Activated CD4-positive, alpha-beta T cell treated with anti-CD3 and anti-CD28 coated beads, Interleukin-2, amount 50 U/mL, for 4 hours (primary cell): Measurements from ENCODE around the gene R3HDM4.

Source experiments
- DNase-seq, 2 experiments: peaks; one replicate each; pipeline ENCODE4 v3.0.0-alpha.2; 2020

The R3HDM4 gene

GRCh38 chr19:929891-930258, 16.9 kb upstream of the R3HDM4 start:
- DNase-seq = no peak

GRCh38 chr19:929203-929890, 16.3 kb upstream of the R3HDM4 start:
- DNase-seq = no peak

GRCh38 chr19:928471-929202, 15.6 kb upstream of the R3HDM4 start:
- DNase-seq = no peak

- DNase-seq = no peak
These were observed 14.9 kb upstream of the R3HDM4 start for GRCh38 chr19:927780-928401.

- DNase-seq = no peak
These were observed 14.3 kb upstream of the R3HDM4 start for GRCh38 chr19:927351-927779.

GRCh38 chr19:926589-927350, 13.8 kb upstream of the R3HDM4 start:
- no peak for DNase-seq

GRCh38 chr19:926323-926588, 13.2 kb upstream of the R3HDM4 start:
- no peak for DNase-seq

- peak; percentile 62 to 63 for DNase-seq
These were observed 12.7 kb upstream of the R3HDM4 start, which contains the start of gene ARID3A for GRCh38 chr19:925526-926322. TSS of gene ARID3A (plus strand) at chr19:926035. CDS start at chr19:929529, 3,494 bp downstream.

GRCh38 chr19:925087-925525, 12.1 kb upstream of the R3HDM4 start:
- DNase-seq = peak in 1 of 2 experiments; percentile 55

GRCh38 chr19:924553-925086, 11.6 kb upstream of the R3HDM4 start:
- DNase-seq = no peak

- DNase-seq = peak; percentile 53 to 65
These were observed 7.2 kb upstream of the R3HDM4 start for GRCh38 chr19:920051-920864.

GRCh38 chr19:919199-920050, 6.4 kb upstream of the R3HDM4 start:
- DNase-seq = peak; percentile 35 to 46

GRCh38 chr19:918481-919198, 5.6 kb upstream of the R3HDM4 start:
- no peak for DNase-seq

- DNase-seq = no peak
These were observed 5.1 kb upstream of the R3HDM4 start for GRCh38 chr19:918152-918437.

GRCh38 chr19:917323-918151, 4.5 kb upstream of the R3HDM4 start, which contains the start of gene KISS1R:
TSS of gene KISS1R (plus strand) at chr19:917333. CDS start at chr19:917503, 170 bp downstream.
- DNase-seq = no peak

GRCh38 chr19:916645-917322, 3.8 kb upstream of the R3HDM4 start:
- DNase-seq = peak; percentile 29 to 44

- peak in 1 of 2 experiments; percentile 25 for DNase-seq
These were observed 589 bp downstream of the R3HDM4 start for GRCh38 chr19:912181-913079.
